Measurements from ENCODE around the gene YBEY. TPM values are rescaled to one million over a fixed set of nuclear protein-coding genes. Genes with fewer than 3 reads are reported as not detected.
"Not testable (repeated sequence)": the region's sequence is repeated elsewhere in the genome, so short reads cannot be mapped to it uniquely, and the experiment has no call there.

Gene YBEY
- total RNA-seq, 2 experiments from 2014 or later: 18.3 to 23.5 TPM

GRCh38 chr21:46239817-46240325 is 46.3 kb upstream of the YBEY start:
- no peak for DNase-seq (ENCODE audit: low spot score)
- no peak overlapping the region for H3K4me2 ChIP-seq (ENCODE audit: low read length)
- no peaks in the 10 kb centered on the region for H3K9me2 ChIP-seq (ENCODE audit: insufficient read depth, low read length)
- no peak overlapping the region for H2AFZ ChIP-seq (ENCODE audit: low read length)
- no peaks in the 10 kb centered on the region for H3K9me3 ChIP-seq (ENCODE audit: low read length)
- H3K79me2 ChIP-seq (ENCODE audit: insufficient read depth, low read depth, low read length): peaks cover 5% of the 10 kb centered on the region; the same call in 1 of the 2 replicates
- H3K36me3 ChIP-seq (ENCODE audit: insufficient read depth, low read length): peaks cover 83% of the 10 kb centered on the region
- H4K20me1 ChIP-seq (ENCODE audit: insufficient read depth, low read length): 0 out of 2 replicates have a peak, but pooled peaks cover 5% of the 10 kb centered on the region
- intact Hi-C loops (cut with micrococcal nuclease; ENCODE audit: unreplicated experiment): no loop called here
- no peak for TF ChIP-seq EZH2phosphoT487 (IDR thresholded peaks at IDR 0.05; ENCODE audit: borderline replicate concordance, low read depth, low read length)
- TF ChIP-seq CTCF (conservative IDR thresholded peaks at IDR 0.05; ENCODE audit: low read length): no peak
- BruUV-seq (replicated peaks): no TSS peak
- no peak overlapping the region for H3K27ac ChIP-seq (ENCODE audit: low read depth, low read length, poor library complexity, severe bottlenecking)
- ChIA-PET POLR2A (interaction anchor here (0.7 kb wide), 1 partner anchor 9 kb away, joined by 3 read pairs; no protein-coding TSS in a partner anchor), CTCF (ENCODE audit: unreplicated experiment) (no interaction called here)
- no peaks in the 10 kb centered on the region for H3K4me1 ChIP-seq (ENCODE audit: insufficient read depth, low read length, poor library complexity, severe bottlenecking)
- no peak overlapping the region for H3K4me3 ChIP-seq (ENCODE audit: low read depth, low read length, poor library complexity, severe bottlenecking)

- H3K4me3 ChIP-seq (ENCODE audit: low read depth, low read length, poor library complexity, severe bottlenecking); H4K20me1 ChIP-seq (ENCODE audit: insufficient read depth, low read length); H3K27ac ChIP-seq (ENCODE audit: low read depth, low read length, poor library complexity, severe bottlenecking); H3K9me3 ChIP-seq (ENCODE audit: low read length); BruUV-seq (replicated peaks); H3K79me2 ChIP-seq (ENCODE audit: insufficient read depth, low read depth, low read length); H2AFZ ChIP-seq (ENCODE audit: low read length); DNase-seq (ENCODE audit: low spot score); H3K4me1 ChIP-seq (ENCODE audit: insufficient read depth, low read length, poor library complexity, severe bottlenecking); intact Hi-C loops (cut with micrococcal nuclease; ENCODE audit: unreplicated experiment); H3K4me2 ChIP-seq (ENCODE audit: low read length); H3K9me2 ChIP-seq (ENCODE audit: insufficient read depth, low read length): not testable (repeated sequence)
- H3K36me3 ChIP-seq (ENCODE audit: insufficient read depth, low read length): peaks cover 83% of the 10 kb centered on the region
- ChIA-PET CTCF (ENCODE audit: unreplicated experiment) (interaction anchor here (0.5 kb wide), 1 partner anchor 48 kb away, joined by 4 read pairs; no protein-coding TSS in a partner anchor), POLR2A (interaction anchor here (0.9 kb wide), 1 partner anchor 9 kb away, joined by 4 read pairs; no protein-coding TSS in a partner anchor)
Observed at GRCh38 chr21:46241577-46241976, 44.6 kb upstream of the YBEY start.

- CTCF ChIA-PET (ENCODE audit: unreplicated experiment): no interaction called here
- Histone ChIP-seq H3K4me1 (ENCODE audit: insufficient read depth, low read length, poor library complexity, severe bottlenecking) (peaks cover 7% of the 10 kb centered on the region), H3K9me3 (ENCODE audit: low read length) (no peaks in the 10 kb centered on the region), H3K4me3 (ENCODE audit: low read depth, low read length, poor library complexity, severe bottlenecking) (no peak overlapping the region), H3K36me3 (ENCODE audit: insufficient read depth, low read length) (peaks cover 95% of the 10 kb centered on the region), H3K9me2 (ENCODE audit: insufficient read depth, low read length) (no peaks in the 10 kb centered on the region), H2AFZ (ENCODE audit: low read length) (no peak overlapping the region), H3K27ac (ENCODE audit: low read depth, low read length, poor library complexity, severe bottlenecking) (no peak overlapping the region), H3K4me2 (ENCODE audit: low read length) (no peak overlapping the region), H3K79me2 (ENCODE audit: insufficient read depth, low read depth, low read length) (no peaks in the 10 kb centered on the region), H4K20me1 (ENCODE audit: insufficient read depth, low read length) (no peaks in the 10 kb centered on the region)
- intact Hi-C loops (cut with micrococcal nuclease; ENCODE audit: unreplicated experiment): no loop called here
- TF ChIP-seq EZH2phosphoT487 (IDR thresholded peaks at IDR 0.05; ENCODE audit: borderline replicate concordance, low read depth, low read length) (no peak), CTCF (conservative IDR thresholded peaks at IDR 0.05; ENCODE audit: low read length) (no peak)
- no peak for DNase-seq (ENCODE audit: low spot score)
- BruUV-seq (replicated peaks): no TSS peak
- POLR2A ChIA-PET: interaction anchor here (0.7 kb wide), 1 partner anchor 11 kb away, joined by 3 read pairs; no protein-coding TSS in a partner anchor
Observed at GRCh38 chr21:46243325-46243724, 42.8 kb upstream of the YBEY start.
